ENCODE measurements around the gene NPAS3.

NPAS3 gene

DNA sequence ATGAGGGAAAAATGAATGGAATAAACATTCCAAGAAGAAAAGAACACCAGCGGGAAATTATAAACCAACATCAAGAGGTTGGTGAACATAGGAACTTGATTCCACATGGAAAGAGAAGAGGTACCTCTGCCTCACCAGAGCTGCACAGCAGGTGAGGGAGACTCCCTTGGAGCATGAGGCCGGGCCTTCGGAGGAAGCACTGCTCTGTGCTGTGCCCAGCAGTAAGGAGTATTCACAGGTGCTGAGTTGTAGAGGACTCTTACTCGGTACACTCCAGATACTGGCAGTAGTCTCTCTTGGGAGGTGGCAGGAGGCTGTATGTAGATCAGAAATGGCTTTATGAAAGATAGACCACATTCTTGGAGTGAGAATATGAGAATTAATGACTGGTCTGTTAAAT, 76.0 kb downstream of the NPAS3 start:
- DNase-seq (ENCODE audit: low read depth in 2 of 2) = no peak

DNA sequence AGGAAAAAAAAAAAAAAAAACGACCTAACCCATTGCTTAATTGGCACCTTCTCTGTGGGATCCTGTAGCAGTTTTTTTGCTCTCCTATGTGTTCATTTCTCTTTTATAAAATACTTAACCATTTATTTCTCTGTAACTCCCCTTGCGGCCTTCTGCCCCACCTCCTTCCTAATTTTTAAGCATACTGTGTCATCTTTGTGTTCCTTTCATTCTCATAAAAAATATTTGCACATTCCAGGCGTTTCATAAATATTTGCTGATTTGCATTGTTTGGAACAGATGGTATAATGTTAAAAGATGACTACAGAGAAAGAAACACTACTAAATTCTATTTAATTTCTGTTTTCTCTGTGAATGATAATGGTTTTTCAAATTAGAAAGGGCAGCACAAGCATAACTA, 77.9 kb downstream of the NPAS3 start:
- no peak for DNase-seq (ENCODE audit: low read depth in 2 of 2)

DNA sequence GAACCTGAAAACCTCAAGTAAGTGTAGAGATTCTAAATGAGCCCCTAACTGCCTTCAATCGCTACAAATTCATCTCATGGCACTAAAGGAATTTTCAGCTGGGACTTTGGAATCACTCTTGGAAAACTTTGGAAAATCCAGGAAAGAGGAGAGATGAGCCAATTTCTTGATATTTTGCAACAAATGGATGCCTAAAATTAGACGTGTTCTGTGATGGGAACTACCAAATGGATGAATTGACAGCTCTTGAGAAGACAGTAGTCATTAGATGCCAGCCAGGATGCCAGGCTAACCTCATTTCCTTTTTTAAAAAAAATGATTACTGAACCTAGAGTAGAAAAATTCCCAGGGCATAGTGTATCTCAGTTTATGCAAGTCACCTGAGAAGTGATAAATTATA, 78.3 kb downstream of the NPAS3 start:
- DNase-seq (ENCODE audit: low read depth in 2 of 2) = no peak

DNA sequence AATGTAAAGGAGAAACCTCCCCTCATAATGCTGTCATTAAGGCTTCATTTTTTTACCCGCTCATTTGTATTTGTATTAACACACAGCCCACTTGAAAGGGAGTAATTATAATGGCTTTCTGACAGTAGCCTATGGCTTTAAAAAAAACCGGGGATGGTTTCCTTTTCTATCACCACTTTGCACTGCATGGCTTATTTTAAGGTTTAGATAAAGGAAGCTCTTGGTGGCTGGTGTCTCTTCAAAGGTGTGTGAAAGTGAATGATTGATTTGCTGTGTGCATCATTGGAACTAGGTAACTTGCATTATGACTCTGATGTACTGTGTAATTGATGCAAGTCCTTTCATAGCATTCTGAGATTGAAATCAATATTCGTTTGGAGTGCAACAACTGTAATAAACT, 80.7 kb downstream of the NPAS3 start:
- DNase-seq (ENCODE audit: low read depth in 2 of 2) = no peak

DNA sequence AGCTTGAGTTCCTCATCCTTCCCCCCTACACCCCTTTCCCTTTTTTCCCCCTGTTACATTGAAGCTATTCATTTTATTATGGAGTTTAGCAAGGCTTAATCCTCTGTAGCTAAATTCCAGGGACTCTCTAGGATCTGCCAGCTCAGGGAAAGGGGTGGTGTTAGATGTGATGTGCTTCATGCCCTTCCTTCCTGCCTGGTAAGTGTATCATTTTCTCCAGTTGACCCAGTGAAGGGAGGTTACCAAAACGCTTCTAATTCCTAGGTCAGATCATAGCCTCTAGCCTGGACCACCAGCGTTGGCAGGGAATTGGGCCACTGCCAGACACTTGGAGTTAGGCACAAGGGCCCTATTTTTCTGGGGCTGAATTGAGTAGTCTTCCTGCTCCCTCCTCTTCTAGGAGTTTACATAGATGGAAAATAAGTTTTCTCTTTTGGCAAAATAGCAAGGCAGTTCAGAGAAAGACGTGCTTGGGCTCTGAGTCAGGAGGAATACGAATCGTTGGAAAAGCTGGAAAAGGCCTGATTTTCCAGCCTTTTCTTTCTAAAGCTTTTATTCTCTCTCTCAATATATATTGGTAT, 88.3 kb downstream of the NPAS3 start:
- DNase-seq (ENCODE audit: low read depth in 2 of 2) = no peak

DNA sequence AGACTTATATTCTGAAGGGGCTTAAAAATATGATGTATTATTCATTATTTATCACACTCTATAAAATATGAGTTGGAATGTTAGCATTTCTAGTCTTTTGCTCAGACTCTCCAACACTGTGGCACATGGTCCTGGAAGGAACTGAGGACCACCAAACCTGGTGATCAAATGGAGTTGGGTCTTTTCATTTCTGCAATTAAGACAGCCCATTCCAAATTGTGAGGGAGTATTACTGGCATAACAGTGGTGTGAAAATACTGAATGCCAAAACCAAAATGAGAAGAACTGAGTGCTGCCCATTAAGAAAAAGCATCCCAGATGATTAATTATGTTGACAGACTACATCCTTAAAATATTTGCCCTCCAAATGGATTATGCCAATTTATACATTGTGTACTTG, 90.8 kb downstream of the NPAS3 start:
- DNase-seq (ENCODE audit: low read depth in 2 of 2) = no peak

DNA sequence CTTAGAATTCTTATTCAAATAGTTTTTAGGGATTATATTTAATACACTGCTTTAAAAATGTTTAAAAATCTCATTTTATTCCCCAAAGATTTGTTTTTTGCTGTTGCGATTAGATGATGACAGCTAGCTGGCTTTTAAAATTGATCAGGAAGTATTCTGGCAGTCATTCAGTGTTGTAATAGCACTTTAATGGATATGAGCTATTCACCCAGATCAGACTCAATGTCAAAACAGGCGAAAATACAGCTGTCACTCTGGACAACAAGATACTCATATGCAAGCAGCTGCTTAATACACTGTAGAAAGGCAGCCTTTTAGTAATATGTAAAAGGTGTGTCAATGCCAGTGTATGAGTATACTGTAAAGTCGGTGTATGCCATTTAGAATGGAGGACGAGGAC, 91.7 kb downstream of the NPAS3 start:
- no peak for DNase-seq (ENCODE audit: low read depth in 2 of 2)

DNA sequence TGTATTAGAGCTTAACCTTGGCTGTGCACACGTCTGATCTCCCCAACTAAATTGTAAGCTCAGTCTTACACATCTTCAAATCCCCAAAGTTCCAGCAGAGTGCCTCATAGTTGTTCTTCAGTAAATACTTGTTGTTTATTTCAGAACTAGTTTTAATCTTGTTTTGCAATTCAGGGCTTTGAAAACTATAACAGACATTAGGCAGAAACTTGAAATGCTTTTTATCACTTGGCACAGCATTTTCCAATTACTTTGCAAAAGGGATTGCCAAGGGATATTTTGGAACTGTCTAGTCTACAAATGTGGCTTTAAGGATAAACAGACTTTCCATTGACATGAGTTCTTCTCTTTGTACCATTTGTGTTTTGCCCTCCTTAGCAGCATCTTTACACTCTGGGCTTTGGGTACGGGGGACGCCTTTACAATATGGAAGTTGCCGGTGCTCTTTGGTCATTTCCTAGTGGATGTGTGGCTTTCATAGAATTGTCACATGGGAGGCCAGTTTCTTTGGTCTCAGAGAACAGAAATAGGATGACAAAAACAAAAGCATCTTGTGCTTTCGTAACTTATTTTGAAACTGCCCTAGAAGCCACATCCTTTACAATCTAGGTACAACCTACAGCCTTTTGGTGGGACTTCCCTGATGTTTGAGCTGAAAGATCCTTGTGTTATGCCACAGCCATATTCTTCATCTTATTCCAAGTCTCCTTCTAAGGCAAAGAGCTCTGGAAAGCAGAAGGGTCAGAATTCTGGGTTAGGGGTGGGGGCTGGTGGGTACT, 96.9 kb downstream of the NPAS3 start:
- DNase-seq (ENCODE audit: low read depth in 2 of 2) = no peak

DNA sequence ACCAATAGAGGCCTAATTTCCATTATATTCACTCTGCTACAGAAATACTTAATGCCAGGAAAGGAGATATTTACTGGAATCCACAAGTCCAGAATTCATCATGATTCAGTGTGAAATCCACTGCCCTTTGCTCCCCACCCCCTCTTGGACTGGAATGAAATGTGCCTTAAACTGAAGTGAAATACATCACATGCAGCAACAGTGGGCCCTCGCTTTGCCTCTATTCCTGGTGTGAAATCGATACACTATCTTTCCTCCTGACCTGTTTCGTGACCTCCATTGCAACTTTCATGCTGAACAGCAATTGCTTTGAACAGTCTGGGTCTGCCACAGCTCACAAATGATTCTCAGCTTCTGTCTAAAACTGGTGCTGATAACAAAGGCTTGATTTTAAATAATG, 100.6 kb downstream of the NPAS3 start:
- DNase-seq (ENCODE audit: low read depth in 2 of 2) = no peak

DNA sequence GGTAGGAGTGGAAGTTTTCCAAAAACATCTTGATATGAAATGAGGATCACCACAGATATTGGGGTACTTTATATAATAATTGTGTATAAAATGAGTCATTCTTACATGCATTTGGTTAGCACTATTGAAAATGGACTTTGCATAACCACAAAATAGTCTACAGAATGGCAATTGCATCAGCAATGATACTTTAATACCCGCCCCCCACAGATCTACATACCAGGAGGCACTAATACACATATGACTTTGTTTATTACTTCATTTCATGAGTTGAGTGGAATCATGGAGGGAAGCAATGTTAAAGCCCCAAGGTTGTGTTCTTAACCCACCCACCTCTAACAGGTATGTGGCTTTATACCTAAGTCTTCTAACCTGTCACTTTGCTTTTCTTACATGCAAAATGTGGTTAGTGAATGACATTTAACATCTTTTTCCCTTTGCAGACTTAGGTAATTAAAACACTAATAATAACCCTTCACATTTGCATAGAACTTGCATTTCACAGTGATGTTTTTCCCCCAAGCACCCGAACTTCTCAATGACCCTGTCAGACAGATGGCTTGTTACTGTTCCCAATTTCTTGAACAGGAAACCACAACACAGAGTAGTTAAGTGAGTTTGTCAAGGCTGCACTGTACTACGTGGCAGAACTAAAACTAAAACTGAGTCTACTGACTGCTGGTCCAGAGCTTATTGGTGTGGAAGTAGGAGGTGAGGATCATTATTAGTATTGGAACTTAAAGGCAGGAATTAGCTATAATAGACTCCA, 101.9 kb downstream of the NPAS3 start:
- DNase-seq (ENCODE audit: low read depth in 2 of 2) = no peak

DNA sequence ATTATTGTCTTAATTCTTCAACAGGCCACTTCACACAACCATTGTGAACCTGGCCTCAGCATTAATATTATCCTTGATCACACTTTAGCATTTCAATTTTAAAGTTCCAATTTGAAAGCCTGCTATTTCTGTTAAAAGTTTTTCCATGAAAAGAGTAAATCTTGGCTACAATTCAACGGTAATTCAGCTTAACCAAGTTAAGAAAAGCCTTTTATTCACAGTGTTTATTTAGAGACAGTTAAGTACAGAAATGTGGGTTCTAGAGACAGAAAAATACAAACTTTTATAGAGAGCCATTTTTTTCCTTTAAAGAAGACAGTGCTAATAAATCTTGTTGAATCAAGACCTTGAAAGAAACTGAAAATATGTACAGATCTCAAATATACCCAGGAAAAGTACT, 103.9 kb downstream of the NPAS3 start:
- no peak for DNase-seq (ENCODE audit: low read depth in 2 of 2)

DNA sequence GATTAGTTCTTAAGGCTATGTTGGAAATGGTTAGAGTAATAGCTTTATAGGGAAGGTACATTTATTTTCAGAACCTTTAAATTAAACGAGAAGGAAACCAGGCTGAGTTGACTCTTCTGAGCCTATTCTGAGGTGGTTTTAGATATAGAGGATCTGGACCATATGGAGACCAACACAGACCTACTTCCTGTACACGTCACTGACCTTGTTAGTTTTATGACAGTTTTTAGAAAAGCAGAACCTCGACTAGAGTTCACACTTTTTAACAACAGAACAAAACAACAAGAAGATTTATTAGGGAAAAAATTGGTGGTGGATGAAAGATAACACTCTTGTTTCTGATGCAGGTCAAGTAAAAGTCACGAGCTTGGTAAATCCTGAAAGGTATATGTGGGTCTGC, 107.1 kb downstream of the NPAS3 start:
- DNase-seq (ENCODE audit: low read depth in 2 of 2) = no peak

DNA sequence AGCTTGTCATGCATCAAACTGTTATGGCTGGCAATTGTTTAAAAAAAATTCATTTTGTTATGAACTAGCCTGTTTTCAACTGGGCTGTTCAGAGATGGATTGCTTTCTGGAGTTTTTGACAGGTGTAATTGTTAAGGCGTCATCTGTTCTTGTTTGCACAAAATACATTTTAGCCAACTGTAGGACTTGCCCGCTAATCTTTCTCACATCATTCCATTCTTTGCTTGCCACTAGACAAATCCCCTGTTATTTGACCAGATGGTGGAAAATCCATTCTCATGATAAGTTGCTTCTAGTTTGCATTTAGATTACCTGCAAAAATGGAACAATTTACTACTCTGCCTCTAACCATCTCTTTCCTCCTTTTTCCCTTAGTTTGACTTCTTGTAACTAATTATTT, 114.3 kb downstream of the NPAS3 start:
- no peak for DNase-seq (ENCODE audit: low read depth in 2 of 2)

DNA sequence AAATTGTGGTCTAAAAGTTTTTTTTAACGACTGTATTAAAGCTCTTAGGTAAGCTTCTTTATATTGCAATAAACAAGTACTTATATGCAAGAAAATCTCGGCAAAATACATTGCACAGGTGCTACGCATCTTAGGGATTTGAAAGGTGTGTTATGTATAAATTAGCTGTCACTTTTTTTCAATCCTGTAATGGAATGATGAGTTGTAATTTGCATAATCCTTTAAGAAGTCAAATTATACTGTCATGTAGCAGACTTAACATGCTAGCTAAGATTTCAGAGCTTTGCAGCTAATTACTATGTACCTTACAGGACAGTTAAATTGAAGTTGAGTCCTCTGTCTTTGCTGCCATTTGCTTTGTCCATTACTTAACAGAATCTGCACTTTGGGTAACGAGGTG, 117.5 kb downstream of the NPAS3 start:
- DNase-seq (ENCODE audit: low read depth in 2 of 2) = no peak

DNA sequence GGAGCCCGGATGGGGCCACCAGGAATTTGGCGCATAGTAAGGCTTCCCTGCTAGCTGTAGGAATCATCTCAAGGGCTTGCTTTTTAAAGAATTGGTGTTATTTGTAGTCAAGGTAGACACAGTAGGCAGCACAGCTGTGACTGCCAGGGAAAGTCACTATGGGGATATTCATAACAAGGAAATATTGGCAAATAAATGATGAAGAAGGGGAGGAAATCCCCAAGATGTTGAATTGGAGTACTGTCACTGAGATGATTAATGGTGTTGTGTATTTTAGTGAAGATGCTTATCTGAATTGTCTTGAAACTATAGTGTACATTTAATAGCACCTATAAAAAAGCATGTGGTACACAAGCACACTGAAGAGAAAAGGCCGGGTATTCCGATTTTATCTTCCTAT, 118.9 kb downstream of the NPAS3 start:
- DNase-seq (ENCODE audit: low read depth in 2 of 2) = no peak

DNA sequence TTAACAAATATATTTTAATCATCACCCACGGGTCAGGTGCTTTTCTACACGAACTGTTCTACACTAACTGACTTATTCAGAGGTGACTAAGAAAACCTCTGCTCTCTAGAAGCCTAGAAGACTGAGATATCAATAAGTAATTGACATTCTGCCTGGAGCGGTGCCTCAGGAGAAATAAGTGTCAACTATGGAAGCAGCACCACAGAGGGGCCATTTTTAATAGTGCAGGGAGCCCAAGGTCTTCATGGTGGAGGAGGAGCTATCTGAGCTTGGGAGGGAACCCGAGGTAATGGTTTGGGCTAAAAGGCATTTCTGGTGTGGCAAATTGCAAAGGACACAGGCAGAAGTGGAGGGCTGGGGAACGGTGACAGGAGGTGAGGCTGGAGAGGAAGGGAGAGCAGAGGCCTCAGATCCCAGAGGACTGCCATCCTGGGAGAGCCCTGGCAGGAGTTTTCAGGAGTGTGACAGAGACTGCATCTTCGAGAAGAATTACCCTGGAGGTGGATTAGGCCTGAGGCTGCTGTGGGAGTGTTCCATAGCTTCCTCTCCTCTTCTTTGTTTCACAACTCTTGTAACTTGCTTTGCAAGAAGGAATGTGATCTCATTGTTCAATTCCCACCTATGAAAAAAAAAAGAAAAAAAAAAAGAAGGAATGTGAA, 123.1 kb downstream of the NPAS3 start:
- DNase-seq (ENCODE audit: low read depth in 2 of 2) = no peak

DNA sequence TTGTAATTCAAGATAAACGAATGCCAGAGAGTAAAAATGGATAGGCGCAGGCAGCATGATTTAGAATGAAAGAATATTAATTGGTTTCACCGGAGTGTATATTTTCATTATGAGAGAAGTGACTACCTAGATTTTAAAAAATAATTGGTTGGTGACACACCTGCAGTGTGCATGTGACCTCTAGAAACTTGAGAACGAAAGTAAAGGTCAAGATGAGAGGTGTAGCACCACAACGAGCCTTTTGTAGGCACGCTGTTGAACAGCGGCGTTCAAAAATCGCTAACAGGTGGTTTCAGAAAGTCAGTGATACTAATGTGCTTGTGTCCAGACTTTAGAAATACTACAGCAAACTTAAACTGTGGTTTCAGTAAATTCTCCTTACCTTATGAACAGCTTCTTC, 123.8 kb downstream of the NPAS3 start:
- no peak for DNase-seq (ENCODE audit: low read depth in 2 of 2)

DNA sequence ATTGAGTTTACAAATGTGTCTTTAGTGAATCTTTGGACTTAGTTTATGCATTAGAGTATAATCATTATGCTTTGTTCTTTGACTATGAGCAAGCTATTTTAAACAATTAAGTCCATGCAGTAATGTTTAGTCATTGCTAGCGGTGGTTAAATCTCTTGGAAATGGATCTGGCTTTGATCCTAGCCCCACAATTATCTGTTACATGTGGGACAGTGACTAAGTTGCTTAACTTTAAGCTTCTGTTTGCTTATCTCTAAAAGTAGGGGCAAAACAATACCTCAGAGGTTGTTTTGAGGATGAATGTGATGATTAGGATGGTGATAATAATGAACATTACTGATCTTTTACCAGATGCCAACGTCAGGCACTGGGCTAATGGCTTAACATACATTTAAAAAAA, 124.2 kb downstream of the NPAS3 start:
- no peak for DNase-seq (ENCODE audit: low read depth in 2 of 2)

DNA sequence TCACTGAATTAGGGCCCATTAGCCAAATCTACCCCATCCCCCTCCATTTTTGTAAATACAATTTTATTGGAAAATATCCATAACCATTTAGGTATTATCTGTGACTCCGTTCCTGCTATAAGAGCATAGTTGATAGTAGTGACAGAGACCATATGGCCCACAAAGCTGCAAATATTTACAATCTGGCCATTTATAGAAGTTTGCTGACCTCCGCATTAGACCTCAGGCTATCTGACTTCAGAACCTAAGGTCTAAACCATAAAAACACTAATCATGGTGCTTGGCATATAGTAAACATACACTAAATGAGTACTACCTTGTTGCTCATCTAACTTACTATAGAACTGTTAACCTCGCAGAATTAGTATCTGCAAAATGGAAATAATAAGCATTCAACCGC, 124.8 kb downstream of the NPAS3 start:
- no peak for DNase-seq (ENCODE audit: low read depth in 2 of 2)

DNA sequence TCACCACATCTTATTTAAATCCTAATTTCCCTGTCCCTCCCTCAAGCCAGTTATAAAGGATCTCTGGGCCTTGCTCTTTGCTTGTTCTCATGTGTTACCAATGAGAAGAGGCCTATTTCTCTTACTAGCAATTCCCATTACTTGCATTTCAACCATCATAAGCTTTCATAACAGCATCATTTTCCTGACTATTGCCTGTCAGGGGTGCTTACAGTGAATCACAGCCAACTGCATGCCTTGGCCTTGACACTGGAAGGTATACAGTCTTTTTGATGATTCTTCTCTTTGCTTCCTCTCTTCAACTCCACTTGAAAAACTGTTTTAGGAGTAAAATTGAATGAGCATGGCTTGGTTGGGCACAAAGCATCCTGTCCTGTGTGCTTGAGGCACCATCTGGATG, 127.0 kb downstream of the NPAS3 start:
- no peak for DNase-seq (ENCODE audit: low read depth in 2 of 2)

DNA sequence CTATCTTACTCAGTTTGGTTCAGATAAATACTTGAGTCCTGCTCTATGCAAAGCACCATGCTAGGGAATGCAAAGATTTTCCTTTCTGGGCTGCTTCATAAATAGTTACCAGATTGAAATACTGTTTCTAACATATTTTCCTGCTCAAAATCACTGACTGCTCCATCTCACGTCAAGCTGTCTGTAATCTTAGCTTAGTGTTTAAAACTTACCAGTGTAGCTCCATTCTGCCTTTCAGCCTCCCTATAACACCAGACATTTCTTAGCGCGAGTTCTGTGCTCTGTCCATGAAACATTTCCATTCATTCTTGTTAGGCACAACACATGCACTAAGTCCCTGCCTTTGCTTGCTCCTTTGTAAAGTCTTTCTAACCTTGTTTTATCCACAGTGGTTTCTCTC, 129.4 kb downstream of the NPAS3 start:
- no peak for DNase-seq (ENCODE audit: low read depth in 2 of 2)

DNA sequence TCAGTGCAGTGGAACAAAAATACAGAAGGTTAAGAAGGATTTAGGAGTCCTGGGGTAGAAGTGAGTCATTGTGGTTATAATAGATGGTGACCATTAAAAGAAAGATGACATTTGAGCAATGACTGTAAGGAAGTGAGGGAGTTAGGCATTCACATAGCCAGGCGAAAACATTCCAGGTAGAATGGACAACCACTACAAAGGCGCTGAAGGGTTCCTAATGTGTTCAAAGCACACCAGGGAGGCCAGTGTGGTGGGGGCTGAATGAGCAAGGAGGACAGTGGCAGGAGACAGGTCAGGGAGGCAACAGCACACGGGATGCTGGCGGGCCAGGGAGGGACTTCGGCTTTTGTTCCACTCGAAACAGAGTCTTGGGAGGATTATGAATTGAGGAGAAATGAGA, 129.9 kb downstream of the NPAS3 start:
- no peak for DNase-seq (ENCODE audit: low read depth in 2 of 2)

DNA sequence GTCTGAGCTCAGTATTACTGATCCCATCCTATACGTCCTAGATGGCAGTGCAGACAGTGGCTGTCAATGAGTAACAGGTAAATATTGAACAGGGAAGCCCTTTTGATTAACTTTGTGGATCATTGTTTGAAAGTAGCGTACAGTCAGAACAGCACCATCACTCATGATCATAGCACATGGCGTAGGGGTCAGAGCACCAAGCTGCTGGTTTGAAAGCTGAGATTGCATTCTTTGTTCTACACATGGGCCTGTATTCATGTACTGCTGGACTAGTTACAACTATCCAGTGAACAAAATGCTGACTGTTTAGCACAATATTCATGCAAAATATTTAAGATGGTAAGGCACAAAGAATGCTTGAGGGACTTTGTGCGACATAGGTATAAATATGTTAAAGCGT, 131.8 kb downstream of the NPAS3 start:
- DNase-seq (ENCODE audit: low read depth in 2 of 2) = no peak

Data from fibroblast of skin of left biceps (primary cell).